Ovary (tissue), 9 donors: ENCODE results near the gene PNMA6E. TPM values are rescaled to one million over a fixed set of nuclear protein-coding genes. Genes with fewer than 3 reads are reported as not detected.
"Not testable (repeated sequence)": the region's sequence is repeated elsewhere in the genome, so short reads cannot be mapped to it uniquely, and the experiment has no call there.

ENCODE experiments used
- DNase-seq, 5 donors: peaks; one replicate each; pipeline ENCODE4 v3.0.0-alpha.2; 2019 to 2020
- H3K27ac ChIP-seq, 2 donors: fragments of 200-600 bp; one replicate each; pipeline versions ENCODE4 v1.5.1 to v1.8.0; 2019 to 2022
- H3K27me3 ChIP-seq: fragments of 200-600 bp; one replicate; pipeline ENCODE4 v1.8.0; 2022
- H3K36me3 ChIP-seq: fragments of 200-600 bp; sonication (generic); one replicate; pipeline ENCODE4 v1.5.1; 2019
- H3K4me1 ChIP-seq: one replicate; pipeline ENCODE4 v1.8.1; 2013; ENCODE audit warnings: mild to moderate bottlenecking, moderate library complexity; ENCODE audit not compliant: insufficient read depth
- H3K4me3 ChIP-seq: fragments of 200-600 bp; sonication (generic); one replicate; pipeline ENCODE4 v1.5.1; 2017
- H3K9me3 ChIP-seq, 2 donors: fragments of 200-600 bp in 1 of 2; sonication (generic) in 1 of 2; one replicate each; pipeline versions ENCODE4 v1.5.1 to v1.8.1; 2013 to 2019; ENCODE audit warnings: mild to moderate bottlenecking in 1 of 2, moderate library complexity in 1 of 2
- CTCF ChIP-seq, 3 donors: fragments of 450-650 bp in 2 of 3; fragments of 200-600 bp in 1 of 3; IDR thresholded peaks; one replicate each; pipeline versions ENCODE4 v1.5.1 to v1.8.0; 2016 to 2022; ENCODE audit warnings: antibody characterized with exemption in 3 of 3, mild to moderate bottlenecking in 1 of 3
- EP300 ChIP-seq: sonication (generic); formaldehyde crosslinking; IDR thresholded peaks from one replicate; pipeline ENCODE4 v1.6.1; 2017; ENCODE audit warnings: antibody characterized with exemption
- POLR2A ChIP-seq: fragments of 450-650 bp; IDR thresholded peaks from one replicate; pipeline ENCODE4 v1.6.1; 2017; ENCODE audit warnings: antibody characterized with exemption, mild to moderate bottlenecking, moderate library complexity
- WGBS, 3 donors: extraction: QIAGEN DNeasy Blood & Tissue Kit in 1 of 3; methylation state at CpG; one replicate each; pipeline versions ENCODE4 v1.1.5 to v1.1.7; 2013 to 2017; 5-methylcytosine and 5-hydroxymethylcytosine counted together
- intact Hi-C, 4 donors: fragments of 100-400 bp; cut with DNase I; formaldehyde crosslinking; loops; one replicate each; pipeline versions ENCODE4 v1.11.0 to v1.15.1; 2022 to 2023
- polyA plus RNA-seq, 2 donors: library from polyadenylated mRNA; stranded (reverse); fragments of 200-250 nt in 1 of 2; fragments of 350-450 nt in 1 of 2; fragmentation: Illumina TruSeq in 1 of 2; extraction: RNeasy Lipid Tissue Mini Kit (QIAGEN cat#74804) in 1 of 2; gene quantifications; one replicate each; pipeline ENCODE4 v1.2.3, GENCODE V29; 2013 to 2014
- total RNA-seq, 7 donors: library from RNA; depleted of rRNA in 2 of 7; stranded (reverse); fragments of >200 nt in 2 of 7; fragmentation: NEBNext Ultra II Directional in 3 of 7; extraction: Animal tissue kit (Norgen Biotek cat#: 25700) in 3 of 7; gene quantifications; one replicate each; pipeline versions ENCODE4 v1.1.0 to v1.2.4, GENCODE V29; 2016 to 2023
- donor health status: DM: no; HTN: no; CAD: no; lungs with moderate emphysema.
- donor health status: DM: no; HTN: no; CAD: no.
- donor health status: Bipolar disorder and iron deficiency.
- donor health status: DM: yes; HTN: yes; CAD: no.
- donor health status: DM: no; HTN: no; CAD: no.
- donor health status: DM: yes; HTN: yes; CAD: no.

The PNMA6E gene
- total and polyA plus RNA-seq, 9 donors = 0.10 to 3.5 (median 2.5) TPM

- Histone ChIP-seq H3K4me1 (no peaks in the 10 kb centered on the region), H3K27ac (no peak overlapping the region), H3K36me3 (no peaks in the 10 kb centered on the region), H3K27me3 (no peaks in the 10 kb centered on the region), H3K9me3 (no peaks in the 10 kb centered on the region), H3K4me3 (no peak overlapping the region)
- DNase-seq = peak in 1 of 5 donors; percentile 22
- intact Hi-C loops = no loop called here
- TF ChIP-seq CTCF (IDR thresholded peaks at IDR 0.05) (no peak), POLR2A (no peak), EP300 (no peak)
- WGBS, 3 donors = 75 to 81% (median 75%) methylated on average over 7 of the region's 7 CpGs
Measured at GRCh38 chrX:153406903-153407302, 5.8 kb upstream of the PNMA6E start.

- DNase-seq = no peak
- Histone ChIP-seq H3K27me3 (no peaks in the 10 kb centered on the region), H3K9me3 (no peaks in the 10 kb centered on the region), H3K27ac (no peak overlapping the region), H3K36me3 (no peaks in the 10 kb centered on the region), H3K4me3 (no peak overlapping the region), H3K4me1 (no peaks in the 10 kb centered on the region)
- intact Hi-C loops = no loop called here
- TF ChIP-seq CTCF (IDR thresholded peaks at IDR 0.05) (no peak), EP300 (no peak), POLR2A (no peak)
- 85 to 89% (median 86%) methylated on average over 9 of the region's 9 CpGs for WGBS, 3 donors
Measured at GRCh38 chrX:153406011-153406410, 4.9 kb upstream of the PNMA6E start.

GRCh38 chrX:153405426-153405825, 4.3 kb upstream of the PNMA6E start:
- no peak overlapping the region for H3K27ac ChIP-seq
- no peaks in the 10 kb centered on the region for H3K4me1 ChIP-seq
- no peaks in the 10 kb centered on the region for H3K36me3 ChIP-seq
- intact Hi-C loops = no loop called here
- WGBS, 3 donors = 41 to 49% (median 49%) methylated on average over 5 of the region's 5 CpGs
- no peak overlapping the region for H3K4me3 ChIP-seq
- H3K9me3 ChIP-seq = no peaks in the 10 kb centered on the region
- TF ChIP-seq CTCF (IDR thresholded peaks at IDR 0.05) (no peak), POLR2A (no peak), EP300 (no peak)
- DNase-seq = no peak
- H3K27me3 ChIP-seq = no peaks in the 10 kb centered on the region

GRCh38 chrX:153404333-153404732, 3.2 kb upstream of the PNMA6E start:
- H3K4me1 ChIP-seq, H3K9me3 ChIP-seq, intact Hi-C loops, H3K27ac ChIP-seq, DNase-seq, H3K4me3 ChIP-seq, H3K27me3 ChIP-seq, H3K36me3 ChIP-seq: not testable (repeated sequence)
- 74 to 79% (median 75%) methylated on average over 5 of the region's 5 CpGs for WGBS, 3 donors

- intact Hi-C loops = no loop called here
- no peaks in the 10 kb centered on the region for H3K9me3 ChIP-seq
- H3K4me3 ChIP-seq = no peak overlapping the region
- no peaks in the 10 kb centered on the region for H3K27me3 ChIP-seq
- 80 to 83% (median 81%) methylated on average over 60 of the region's 60 CpGs for WGBS, 3 donors
- no peaks in the 10 kb centered on the region for H3K36me3 ChIP-seq
- DNase-seq = no peak
- TF ChIP-seq POLR2A (no peak), CTCF (IDR thresholded peaks at IDR 0.05) (peak in 1 of 3 donors; percentile 22)
- H3K4me1 ChIP-seq = peaks cover 4% of the 10 kb centered on the region
- no peak overlapping the region for H3K27ac ChIP-seq
Measured at GRCh38 chrX:153400146-153401132, 711 bp downstream of the PNMA6E start.
